HEK293T (cell line): ENCODE data around the gene GTF2IRD1.

Experiments
- CTCF ChIA-PET: fragments of 350-600 bp; formaldehyde crosslinking; extraction: SDS; loops from one replicate; lab custom pipeline; 2021; ENCODE audit warnings: antibody characterized with exemption, inconsistent platforms; lab: Yijun Ruan, JAX
- POLR2A ChIA-PET: fragments of 350-600 bp; formaldehyde crosslinking; extraction: SDS; loops from one replicate; lab custom pipeline; 2020; ENCODE audit warnings: antibody characterized with exemption, inconsistent platforms; lab: Yijun Ruan, JAX
- DNase-seq: peaks from one replicate; pipeline ENCODE4 v3.0.0; 2012; ENCODE audit warnings: mixed read lengths; ENCODE audit errors: extremely low spot score
- ARNT ChIP-seq: fragments of 450-650 bp; IDR thresholded peaks from 2 replicates; pipeline ENCODE4 v1.6.1; 2017; ENCODE audit warnings: mild to moderate bottlenecking
- BHLHE40 ChIP-seq: fragments of 450-650 bp; IDR thresholded peaks from 2 replicates; pipeline ENCODE4 v1.6.1; 2016; ENCODE audit warnings: mild to moderate bottlenecking, moderate library complexity, borderline replicate concordance
- CTBP1 ChIP-seq: fragments of 450-650 bp; IDR thresholded peaks from 2 replicates; pipeline ENCODE4 v1.6.1; 2016; ENCODE audit warnings: borderline replicate concordance
- ELF4 ChIP-seq: fragments of 450-650 bp; IDR thresholded peaks from 2 replicates; pipeline ENCODE4 v1.6.1; 2017; ENCODE audit warnings: antibody characterized with exemption
- FOXA1 ChIP-seq: fragments of 450-650 bp; IDR thresholded peaks from 2 replicates; pipeline ENCODE4 v1.6.1; 2016; ENCODE audit warnings: mild to moderate bottlenecking
- FOXK2 ChIP-seq: fragments of 450-650 bp; IDR thresholded peaks from 2 replicates; pipeline ENCODE4 v1.6.1; 2016; ENCODE audit warnings: mild to moderate bottlenecking
- FOXM1 ChIP-seq: fragments of 450-650 bp; IDR thresholded peaks from 2 replicates; pipeline ENCODE4 v1.6.1; 2017; ENCODE audit warnings: mild to moderate bottlenecking, borderline replicate concordance
- HDGF ChIP-seq: fragments of 450-650 bp; IDR thresholded peaks from 2 replicates; pipeline ENCODE4 v1.6.1; 2017; ENCODE audit warnings: antibody characterized with exemption, borderline replicate concordance
- L3MBTL2 ChIP-seq: fragments of 450-650 bp; conservative IDR thresholded peaks from 2 replicates; pipeline ENCODE4 v1.6.1; 2016; ENCODE audit warnings: mild to moderate bottlenecking
- LEF1 ChIP-seq: fragments of 450-650 bp; IDR thresholded peaks from 2 replicates; pipeline ENCODE4 v1.6.1; 2017; ENCODE audit warnings: mild to moderate bottlenecking, borderline replicate concordance
- NFRKB ChIP-seq: fragments of 450-650 bp; IDR thresholded peaks from 2 replicates; pipeline ENCODE4 v1.6.1; 2016; ENCODE audit warnings: mild to moderate bottlenecking, moderate library complexity
- SP1 ChIP-seq: fragments of 450-650 bp; IDR thresholded peaks from 2 replicates; pipeline ENCODE4 v1.6.1; 2017
- SUZ12 ChIP-seq: fragments of 450-650 bp; IDR thresholded peaks from 2 replicates; pipeline ENCODE4 v1.6.1; 2016; ENCODE audit warnings: mild to moderate bottlenecking
- TARDBP ChIP-seq: fragments of 450-650 bp; IDR thresholded peaks from 2 replicates; pipeline ENCODE4 v1.6.1; 2016
- ZNF384 ChIP-seq: fragments of 450-650 bp; IDR thresholded peaks from 2 replicates; pipeline ENCODE4 v1.6.1; 2016
- TF ChIP-seq, protein P1 (sequence below): fragments of 450-650 bp; IDR thresholded peaks from 2 replicates; pipeline ENCODE4 v1.6.1; 2016

GTF2IRD1 gene

DNA sequence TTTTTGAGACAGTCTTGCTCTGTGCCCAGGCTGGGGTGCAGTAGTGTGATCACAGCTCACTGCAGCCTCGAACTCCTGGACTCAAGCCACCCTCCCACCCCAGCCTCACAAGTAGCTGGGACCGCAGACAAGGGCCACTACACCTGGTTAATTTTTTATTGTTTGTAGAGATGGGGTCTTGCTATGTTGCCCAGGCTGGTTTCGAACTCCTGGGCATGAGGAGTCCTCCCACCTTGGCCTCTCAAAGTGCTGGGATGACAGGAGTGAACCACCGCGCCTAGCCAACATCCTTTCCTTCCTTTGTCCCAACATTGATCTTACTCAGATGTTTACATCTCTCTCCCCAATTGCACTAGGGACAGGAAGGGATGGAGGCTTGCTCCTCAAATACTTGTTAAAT lies 3.3 kb downstream of the GTF2IRD1 start:
- TF ChIP-seq L3MBTL2 (no peak), FOXK2 (no peak), TARDBP (no peak), ZNF384 (no peak), FOXA1 (no peak), LEF1 (no peak), NFRKB (no peak), SP1 (no peak), HDGF (no peak)
- CTCF ChIA-PET, result no interaction called here
- POLR2A ChIA-PET, result interaction anchor here (0.6 kb wide), 1 partner anchor 212 kb away, joined by 3 read pairs; no protein-coding TSS in a partner anchor
- DNase-seq, result no peak

DNA sequence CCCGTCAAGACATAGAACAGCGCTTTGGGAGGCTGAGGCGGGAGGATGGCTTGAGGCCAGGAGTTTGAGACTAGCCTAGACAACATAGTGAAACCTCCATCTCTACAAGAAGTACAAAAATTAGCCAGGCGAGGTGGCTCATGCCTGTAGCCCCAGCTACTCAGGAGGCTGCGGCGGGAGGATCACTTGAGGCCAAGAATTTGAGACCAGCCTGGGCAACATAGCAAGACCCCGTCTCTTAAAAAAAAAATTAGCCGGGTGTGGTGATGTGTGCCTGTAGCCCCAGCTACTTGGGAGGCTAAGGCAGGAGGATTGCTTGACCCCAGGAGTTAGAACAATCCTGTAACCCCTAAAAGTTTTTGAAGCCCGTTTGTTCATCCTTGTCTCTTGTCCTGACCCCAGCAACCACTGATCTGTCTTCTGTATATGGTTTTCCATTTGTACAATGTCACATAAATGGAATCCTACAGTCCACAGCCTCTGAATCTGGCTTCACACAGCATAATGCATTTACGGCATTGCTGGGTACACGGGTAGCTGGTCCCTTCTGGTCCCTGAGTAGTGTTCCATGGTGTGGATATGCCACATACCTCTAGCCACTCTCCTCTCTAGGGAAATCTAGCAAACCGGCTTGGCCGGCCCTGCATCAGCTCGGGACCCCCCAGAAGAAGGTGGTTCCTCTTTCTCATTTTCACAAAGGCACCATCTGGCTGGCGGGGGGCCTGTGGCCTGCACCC lies 8.4 kb downstream of the GTF2IRD1 start:
- ChIA-PET POLR2A (interaction anchor here (1.4 kb wide), 1 partner anchor 17 kb away, joined by 3 read pairs; no protein-coding TSS in a partner anchor), CTCF (interaction anchor here (0.8 kb wide), 1 partner anchor 21 kb away, joined by 3 read pairs; no protein-coding TSS in a partner anchor)
- TF ChIP-seq, protein P1, sequence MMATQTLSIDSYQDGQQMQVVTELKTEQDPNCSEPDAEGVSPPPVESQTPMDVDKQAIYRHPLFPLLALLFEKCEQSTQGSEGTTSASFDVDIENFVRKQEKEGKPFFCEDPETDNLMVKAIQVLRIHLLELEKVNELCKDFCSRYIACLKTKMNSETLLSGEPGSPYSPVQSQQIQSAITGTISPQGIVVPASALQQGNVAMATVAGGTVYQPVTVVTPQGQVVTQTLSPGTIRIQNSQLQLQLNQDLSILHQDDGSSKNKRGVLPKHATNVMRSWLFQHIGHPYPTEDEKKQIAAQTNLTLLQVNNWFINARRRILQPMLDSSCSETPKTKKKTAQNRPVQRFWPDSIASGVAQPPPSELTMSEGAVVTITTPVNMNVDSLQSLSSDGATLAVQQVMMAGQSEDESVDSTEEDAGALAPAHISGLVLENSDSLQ, result no peak
- TF ChIP-seq CTBP1 (no peak), ARNT (no peak), LEF1 (no peak), FOXA1 (no peak), FOXM1 (no peak)
- no peak for DNase-seq

DNA sequence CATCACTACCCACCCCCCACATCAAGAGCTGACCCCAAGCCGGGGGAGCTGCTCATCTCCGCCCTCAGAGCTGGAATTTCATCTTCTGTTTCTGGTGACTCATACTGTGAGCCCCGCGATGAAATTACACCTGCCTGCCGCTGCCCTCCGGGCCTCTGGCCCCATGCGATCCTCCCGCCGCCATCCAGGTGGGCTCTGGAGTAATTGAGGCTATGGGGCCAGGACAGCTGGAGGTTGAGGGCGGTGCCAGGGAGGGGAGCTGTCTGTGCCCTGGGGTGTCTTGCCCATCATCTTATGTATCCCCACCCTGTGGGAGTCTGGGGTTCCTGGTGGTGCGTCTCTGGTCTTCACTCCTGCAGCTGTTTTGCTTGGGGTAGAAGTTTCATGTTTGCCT lies 9.0 kb downstream of the GTF2IRD1 start:
- CTCF ChIA-PET, result no interaction called here
- POLR2A ChIA-PET, result interaction anchor here (1.4 kb wide), 1 partner anchor 16 kb away, joined by 3 read pairs; no protein-coding TSS in a partner anchor
- TF ChIP-seq SUZ12 (no peak), CTBP1 (no peak), LEF1 (no peak)
- TF ChIP-seq, protein P1, result no peak
- DNase-seq, result no peak

DNA sequence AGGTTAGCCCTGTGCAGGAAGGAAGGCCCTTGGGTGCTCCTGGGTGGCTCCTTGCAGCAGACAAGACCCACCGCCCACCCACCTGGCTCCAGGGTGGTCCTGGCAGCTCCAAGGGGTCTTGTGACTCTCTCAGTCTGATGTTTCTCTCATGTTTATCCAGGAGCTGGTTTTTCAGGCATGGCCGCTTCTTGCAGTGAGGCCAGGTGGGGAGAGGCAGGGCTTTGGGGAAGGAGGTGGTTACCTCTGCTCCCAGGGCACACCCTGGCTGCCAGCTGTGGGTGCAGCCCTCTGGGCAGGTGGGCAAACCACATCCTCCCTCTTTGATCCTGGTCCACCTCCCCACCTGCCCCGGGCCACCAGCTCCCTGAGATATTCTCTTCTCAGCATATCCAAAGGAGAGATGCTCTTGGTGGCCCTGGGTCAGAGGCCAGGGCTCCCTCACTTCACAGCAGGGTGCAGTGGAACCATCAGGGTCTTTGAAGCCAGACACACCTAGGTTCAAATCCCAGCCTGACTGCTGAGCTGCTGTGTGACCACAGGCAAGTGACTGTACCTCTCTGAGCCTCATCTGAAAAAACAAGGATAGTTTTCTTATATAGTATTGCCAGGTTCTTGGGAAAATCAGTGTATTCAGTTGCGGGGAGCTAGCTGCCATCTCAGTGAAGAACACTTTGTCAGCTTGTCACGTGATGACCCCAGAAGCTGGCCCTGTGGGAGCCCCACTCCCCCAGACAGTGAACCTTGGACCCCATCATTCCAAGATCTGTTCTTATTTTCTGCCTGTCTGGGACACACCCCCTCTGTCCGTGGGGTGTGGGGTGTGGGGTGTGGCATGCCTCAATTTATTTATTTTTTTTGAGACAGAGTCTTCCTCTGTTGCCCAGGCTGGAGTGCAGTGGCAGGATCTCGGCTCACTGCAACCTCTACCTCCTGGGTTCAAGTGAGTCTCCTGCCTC lies 11.5 kb downstream of the GTF2IRD1 start:
- POLR2A ChIA-PET, result no interaction called here
- TF ChIP-seq CTBP1 (no peak), ARNT (no peak), FOXA1 (no peak), LEF1 (no peak), BHLHE40 (no peak), FOXM1 (no peak), SP1 (no peak), ZNF384 (no peak), L3MBTL2 (no peak), NFRKB (no peak), FOXK2 (no peak), TARDBP (no peak), HDGF (no peak), ELF4 (no peak), SUZ12 (no peak)
- TF ChIP-seq, protein P1, result no peak
- CTCF ChIA-PET, result no interaction called here

DNA sequence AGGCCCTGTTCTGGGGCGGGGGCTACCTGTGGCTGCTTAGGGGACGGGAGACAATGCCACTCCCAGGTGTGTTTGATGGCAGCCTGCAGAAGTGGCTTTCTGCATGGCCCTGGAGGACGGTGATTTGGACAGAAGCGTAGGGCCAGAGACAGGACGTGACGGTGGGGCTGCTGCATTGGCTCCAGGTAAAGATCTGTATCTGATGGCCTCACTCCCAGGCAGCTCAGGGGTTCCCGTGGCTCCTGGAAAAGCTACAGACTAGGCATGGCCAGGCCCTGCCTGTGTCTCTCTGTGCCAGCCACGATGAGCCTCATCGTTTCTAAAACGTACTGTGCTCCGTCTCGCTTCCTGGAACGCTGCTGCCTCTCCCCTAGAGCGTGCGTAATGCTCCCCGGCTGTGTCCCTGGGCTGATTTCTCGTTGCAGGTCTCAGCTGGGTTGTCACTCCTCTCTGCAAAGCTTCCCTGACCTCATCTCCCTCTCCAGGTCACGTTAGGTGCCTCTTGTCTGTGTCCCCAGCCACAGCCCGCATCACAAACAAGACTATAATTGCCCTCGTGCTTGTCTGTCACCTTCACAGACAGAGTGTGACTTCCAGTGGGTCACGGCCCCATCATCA lies 12.6 kb downstream of the GTF2IRD1 start:
- CTCF ChIA-PET, result no interaction called here
- TF ChIP-seq ELF4 (no peak), HDGF (no peak), FOXK2 (no peak), SP1 (no peak), LEF1 (no peak), FOXA1 (no peak), BHLHE40 (no peak), CTBP1 (no peak), SUZ12 (no peak), NFRKB (no peak), ARNT (no peak), L3MBTL2 (no peak), FOXM1 (no peak), ZNF384 (no peak), TARDBP (no peak)
- DNase-seq, result no peak
- POLR2A ChIA-PET, result no interaction called here

More for the DNA sequence above, 11.5 kb downstream of the GTF2IRD1 start:
- no peak for DNase-seq
